ENCODE measurements around the gene CCNG2. TPM values are rescaled to one million over a fixed set of nuclear protein-coding genes. Genes with fewer than 3 reads are reported as not detected.

Gene CCNG2
- total RNA-seq, 1 experiment from 2014 or later = 10.6 TPM

- no peak for DNase-seq
- no CpG with 5 or more reads among the region's 5 CpGs for WGBS (ENCODE audit: extremely low coverage, insufficient read length, low lambda C conversion rate)
- H3K27me3 Mint-ChIP-seq (ENCODE audit: low read depth) = peaks cover 45% of the 10 kb centered on the region
Measured at GRCh38 chr4:77194366-77194765, 37.4 kb downstream of the CCNG2 start.

More at GRCh38 chr4:77194366-77194765, 37.4 kb downstream of the CCNG2 start:
- H3K4me1 ChIP-seq (ENCODE audit: insufficient read depth, low read length) = no peaks in the 10 kb centered on the region
- H2BK120ac ChIP-seq (ENCODE audit: low read depth, low read length, poor library complexity, severe bottlenecking) = no peak overlapping the region
- H4K5ac ChIP-seq (ENCODE audit: insufficient read length, low read depth, low read length) = no peak overlapping the region
- no peaks in the 10 kb centered on the region for H4K20me1 ChIP-seq (ENCODE audit: control insufficient read depth, insufficient read depth, insufficient read length)
- Mint-ChIP-seq H3K4me1 (peaks cover 9 to 15% of the 10 kb centered on the region in 2 experiments), H3K27ac (no peak overlapping the region), H3K36me3 (ENCODE audit: insufficient read depth in 1 of 3, low read depth in 3 of 3) (no peaks in the 10 kb centered on the region), H3K9me3 (no peaks in the 10 kb centered on the region), H3K4me3 (no peak overlapping the region)
- H2AFZ ChIP-seq (ENCODE audit: low read length) = no peak overlapping the region
- H3T11ph ChIP-seq (ENCODE audit: low read length) = no peak overlapping the region
- no peak overlapping the region for H4K91ac ChIP-seq (ENCODE audit: insufficient read length, low read depth, low read length)
- no peaks in the 10 kb centered on the region for H3K79me1 ChIP-seq (ENCODE audit: insufficient read depth, low read depth, low read length, poor library complexity, severe bottlenecking)
- H2BK5ac ChIP-seq (ENCODE audit: insufficient read length, low read length) = no peak overlapping the region
- no peak overlapping the region for H3K18ac ChIP-seq (ENCODE audit: insufficient read length, low read depth, low read length)
- H2AK5ac ChIP-seq (ENCODE audit: insufficient read length, low read length) = no peak overlapping the region
- H3K4me2 ChIP-seq (ENCODE audit: insufficient read depth, insufficient read length, low read length) = no peak overlapping the region
- no peaks in the 10 kb centered on the region for H3K79me2 ChIP-seq (ENCODE audit: insufficient read depth, low read length)
- H3K4ac ChIP-seq (ENCODE audit: low read depth, low read length) = no peak overlapping the region
- no peak overlapping the region for H3K56ac ChIP-seq (ENCODE audit: insufficient read length, low read depth, low read length)
- H4K8ac ChIP-seq (replicated peaks; ENCODE audit: insufficient read length, low read depth, low read length) = no peak overlapping the region
- H3K23ac ChIP-seq (ENCODE audit: insufficient read length, low read depth, low read length) = no peak overlapping the region
- H2BK15ac ChIP-seq (ENCODE audit: low read depth, low read length) = no peak overlapping the region
- no peak overlapping the region for H2BK12ac ChIP-seq (ENCODE audit: insufficient read length, low read depth, low read length)
- H3K9ac ChIP-seq (ENCODE audit: extremely low read depth, insufficient read length, low read length) = no peak overlapping the region
- TF ChIP-seq, protein P1, sequence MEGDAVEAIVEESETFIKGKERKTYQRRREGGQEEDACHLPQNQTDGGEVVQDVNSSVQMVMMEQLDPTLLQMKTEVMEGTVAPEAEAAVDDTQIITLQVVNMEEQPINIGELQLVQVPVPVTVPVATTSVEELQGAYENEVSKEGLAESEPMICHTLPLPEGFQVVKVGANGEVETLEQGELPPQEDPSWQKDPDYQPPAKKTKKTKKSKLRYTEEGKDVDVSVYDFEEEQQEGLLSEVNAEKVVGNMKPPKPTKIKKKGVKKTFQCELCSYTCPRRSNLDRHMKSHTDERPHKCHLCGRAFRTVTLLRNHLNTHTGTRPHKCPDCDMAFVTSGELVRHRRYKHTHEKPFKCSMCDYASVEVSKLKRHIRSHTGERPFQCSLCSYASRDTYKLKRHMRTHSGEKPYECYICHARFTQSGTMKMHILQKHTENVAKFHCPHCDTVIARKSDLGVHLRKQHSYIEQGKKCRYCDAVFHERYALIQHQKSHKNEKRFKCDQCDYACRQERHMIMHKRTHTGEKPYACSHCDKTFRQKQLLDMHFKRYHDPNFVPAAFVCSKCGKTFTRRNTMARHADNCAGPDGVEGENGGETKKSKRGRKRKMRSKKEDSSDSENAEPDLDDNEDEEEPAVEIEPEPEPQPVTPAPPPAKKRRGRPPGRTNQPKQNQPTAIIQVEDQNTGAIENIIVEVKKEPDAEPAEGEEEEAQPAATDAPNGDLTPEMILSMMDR (conservative IDR thresholded peaks at IDR 0.05) = no peak
- H3K14ac ChIP-seq (ENCODE audit: insufficient read depth, low read length) = no peak overlapping the region
- H2BK20ac ChIP-seq (ENCODE audit: low read depth, low read length, poor library complexity, severe bottlenecking) = no peak overlapping the region
- H3K23me2 ChIP-seq (ENCODE audit: insufficient read length, low read depth, low read length, poor library complexity, severe bottlenecking) = no peaks in the 10 kb centered on the region
- H3K27ac ChIP-seq (ENCODE audit: insufficient read length, low read depth, low read length) = no peak overlapping the region
- H3K9me3 ChIP-seq (ENCODE audit: control insufficient read depth, low read depth, low read length) = no peaks in the 10 kb centered on the region
- H3K27me3 ChIP-seq (ENCODE audit: insufficient read depth, low read length) = peaks cover 6% of the 10 kb centered on the region; the same call in 1 of the 2 replicates

All from H9 (cell line).